NCI-H748 (cell line): ENCODE data around the gene SNTG2.
A peak's percentile ranks its signal among the peaks of the same experiment; 100 is the strongest.

ENCODE experiments used
- DNase-seq: peaks from one replicate; lab custom pipeline; 2025; ENCODE audit not compliant: unreplicated experiment; lab: John Stamatoyannopoulos, UW

SNTG2 gene

DNA sequence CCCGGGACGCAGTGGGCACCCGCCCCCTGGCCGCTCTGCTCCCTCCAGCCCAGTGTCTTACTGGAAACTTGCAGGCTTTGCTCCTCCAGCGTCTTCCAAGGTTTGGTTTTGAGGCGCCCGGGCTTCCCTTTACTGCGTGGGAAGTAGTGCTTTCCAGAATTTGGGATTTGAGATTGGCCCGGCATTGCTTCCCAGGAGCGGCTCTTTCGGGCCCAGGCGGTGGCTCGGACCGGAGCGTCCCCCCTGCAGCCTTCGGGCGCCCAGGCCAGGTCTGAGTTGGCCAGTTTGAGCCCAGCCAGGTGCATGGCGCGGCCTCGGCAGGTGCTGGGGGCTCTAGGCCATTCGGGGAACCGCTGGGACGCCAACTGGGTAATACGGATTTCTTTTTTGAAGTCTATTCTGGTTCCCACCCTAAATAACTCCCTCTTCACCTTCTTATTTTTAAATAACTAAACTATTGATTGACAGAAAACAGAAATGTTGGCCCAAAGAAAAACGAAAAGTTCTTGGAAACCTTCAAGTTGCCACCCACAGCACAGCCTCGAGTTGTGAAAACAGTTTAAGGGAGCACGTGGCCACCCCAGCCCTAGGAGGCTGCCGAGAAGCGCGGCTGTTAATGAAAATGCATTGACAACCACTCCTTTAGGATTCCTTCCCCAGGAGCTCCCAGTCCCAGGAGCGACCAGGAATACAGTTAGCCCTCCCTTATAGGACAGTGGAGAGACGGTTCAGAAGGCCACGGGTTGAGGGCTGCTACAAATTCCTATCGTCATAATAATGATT is 766 bp downstream of the SNTG2 start:
- DNase-seq: peak; percentile 31

GRCh38 chr2:953408-953807 is 2.8 kb downstream of the SNTG2 start:
- no peak for DNase-seq

DNA sequence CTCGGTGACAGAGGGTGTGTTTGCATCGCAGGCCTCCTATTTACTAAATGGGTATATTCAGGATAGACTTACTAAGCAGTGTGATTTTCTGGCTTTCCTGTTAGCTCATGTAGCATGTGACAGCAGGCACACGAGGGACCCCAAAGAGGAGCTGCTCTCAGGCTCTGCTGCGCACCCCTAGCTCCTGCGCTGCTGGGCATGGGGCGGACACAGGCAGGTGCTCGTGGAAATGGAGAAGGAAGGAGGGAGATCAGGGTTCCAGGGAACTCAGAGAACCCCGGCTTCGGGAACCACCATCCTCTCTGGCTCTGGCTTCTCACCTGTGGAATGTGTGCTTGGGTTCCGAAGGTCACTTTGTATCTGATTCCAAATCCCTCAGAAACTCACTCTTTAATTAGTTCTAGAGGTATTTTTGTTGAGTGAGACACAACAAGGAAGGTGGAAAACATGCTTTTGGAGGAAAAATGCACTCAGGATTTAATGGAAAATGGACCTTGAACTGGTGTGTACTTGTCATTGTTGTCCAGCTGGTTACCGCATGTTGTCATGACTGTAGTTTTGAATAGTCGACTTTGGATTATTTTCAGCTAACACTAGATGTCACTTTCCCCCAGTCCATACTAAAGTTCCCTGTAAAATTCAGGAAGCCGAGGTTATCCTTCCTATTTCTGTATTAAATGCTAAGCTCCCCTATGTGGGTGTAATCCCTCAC is 3.5 kb downstream of the SNTG2 start:
- peak; percentile 54 for DNase-seq

GRCh38 chr2:954687-955000 is 4.0 kb downstream of the SNTG2 start:
- DNase-seq: no peak

DNA sequence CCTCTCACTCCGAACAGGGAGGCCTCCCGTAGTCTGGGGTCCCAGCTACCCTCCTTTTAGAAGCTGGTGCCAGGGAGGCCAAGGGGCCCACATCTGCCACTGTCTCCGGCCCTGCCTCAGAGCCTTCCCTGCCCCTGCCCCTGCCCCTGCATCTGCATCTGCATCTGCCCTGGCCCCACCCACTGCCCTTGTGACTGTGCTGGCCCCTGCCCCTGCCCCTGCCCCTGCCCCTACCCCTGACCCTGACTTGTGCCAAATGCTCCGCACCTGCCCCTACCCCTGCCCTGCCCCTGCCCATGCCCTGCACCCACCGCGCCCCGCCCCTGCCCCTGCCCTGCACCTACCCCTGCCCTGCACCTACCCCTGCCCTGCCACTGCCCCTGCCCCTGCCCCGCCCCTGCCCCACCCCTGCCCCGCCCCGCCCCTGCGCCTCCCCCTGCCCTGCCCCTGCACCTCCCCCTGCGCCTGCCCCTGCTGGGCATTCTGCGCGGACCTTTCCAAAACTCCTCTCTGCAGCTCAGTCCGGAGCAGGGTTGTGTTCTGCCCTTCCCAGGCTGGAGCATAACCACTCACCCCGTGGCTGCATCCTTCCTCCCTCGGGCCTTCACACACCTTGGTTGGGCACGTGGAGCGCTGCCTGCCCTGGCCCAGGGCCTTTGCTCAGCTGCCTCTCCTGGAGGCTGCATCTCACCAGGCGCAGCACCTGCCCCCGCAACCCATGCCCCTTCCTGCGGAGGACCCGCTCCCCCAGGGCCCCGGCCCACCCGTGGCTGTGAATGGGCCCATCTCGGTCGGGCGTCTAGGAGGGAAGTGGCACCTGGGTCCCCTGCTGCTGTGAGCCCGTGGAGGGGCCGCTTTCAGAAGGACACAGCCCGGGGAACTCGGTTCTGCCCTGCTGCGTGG is 5.4 kb downstream of the SNTG2 start:
- no peak for DNase-seq

GRCh38 chr2:959457-959856 is 8.8 kb downstream of the SNTG2 start:
- no peak for DNase-seq

- peak; percentile 52 for DNase-seq
These were observed 9.6 kb downstream of the SNTG2 start for GRCh38 chr2:960061-960736.

DNA sequence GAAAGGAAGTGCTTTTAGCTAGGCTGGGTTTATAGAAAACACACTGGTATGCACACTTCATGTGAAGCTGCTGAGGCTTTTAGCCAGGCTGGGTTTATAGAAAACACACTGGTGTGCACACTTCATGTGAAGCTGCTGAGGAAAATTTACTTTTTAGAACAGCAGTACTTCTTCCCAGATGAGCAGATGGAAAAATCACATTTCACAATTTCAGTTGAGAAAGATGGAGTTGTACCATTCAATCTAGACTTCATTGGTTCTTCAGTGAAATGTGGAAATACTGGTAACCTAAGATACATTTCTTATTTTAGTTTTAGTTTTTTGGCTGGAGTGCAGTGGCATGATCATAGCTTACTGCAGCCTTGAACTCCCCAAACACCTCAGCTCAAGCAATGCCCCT is 11.1 kb downstream of the SNTG2 start:
- DNase-seq: no peak

DNA sequence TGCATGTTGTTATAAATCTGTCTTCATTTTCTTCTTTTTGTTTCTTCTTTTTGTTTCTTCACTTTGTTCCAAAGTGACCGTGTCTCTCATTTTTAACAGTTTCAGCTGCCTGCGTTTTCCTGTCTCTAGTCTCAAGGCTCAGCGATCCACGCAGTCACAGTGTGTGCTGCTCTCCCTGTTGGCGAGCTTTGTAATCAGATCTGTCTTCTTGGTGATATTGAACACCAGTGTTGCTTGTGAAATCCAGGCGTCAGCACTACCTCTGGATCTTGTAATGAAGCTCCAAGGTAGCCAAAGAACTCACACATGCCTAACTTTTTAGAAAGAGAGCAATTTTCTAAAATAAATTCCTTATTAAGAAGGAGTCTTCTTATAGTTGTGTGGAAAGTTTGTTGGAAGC is 13.2 kb downstream of the SNTG2 start:
- DNase-seq: no peak

DNA sequence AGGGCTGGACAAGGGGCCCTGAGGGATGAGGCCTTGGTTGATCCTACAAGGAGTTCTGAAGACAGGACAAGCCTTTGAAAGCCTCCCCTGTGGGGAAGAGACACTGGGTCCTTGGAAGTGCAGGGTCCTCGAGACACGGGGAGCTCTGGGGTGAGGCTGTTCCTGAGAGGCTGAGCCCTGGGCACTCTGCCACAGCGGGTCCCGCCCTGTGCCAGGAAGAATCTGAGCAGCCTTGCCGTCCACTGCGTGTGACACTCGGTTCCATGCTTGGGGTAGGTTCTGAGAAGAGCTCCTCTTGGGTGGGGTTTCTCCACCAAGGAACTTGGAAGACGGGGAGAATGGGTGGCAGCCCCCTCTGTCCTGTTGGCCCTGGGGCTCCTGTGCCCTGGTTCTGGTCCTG is 13.9 kb downstream of the SNTG2 start:
- DNase-seq: no peak

DNA sequence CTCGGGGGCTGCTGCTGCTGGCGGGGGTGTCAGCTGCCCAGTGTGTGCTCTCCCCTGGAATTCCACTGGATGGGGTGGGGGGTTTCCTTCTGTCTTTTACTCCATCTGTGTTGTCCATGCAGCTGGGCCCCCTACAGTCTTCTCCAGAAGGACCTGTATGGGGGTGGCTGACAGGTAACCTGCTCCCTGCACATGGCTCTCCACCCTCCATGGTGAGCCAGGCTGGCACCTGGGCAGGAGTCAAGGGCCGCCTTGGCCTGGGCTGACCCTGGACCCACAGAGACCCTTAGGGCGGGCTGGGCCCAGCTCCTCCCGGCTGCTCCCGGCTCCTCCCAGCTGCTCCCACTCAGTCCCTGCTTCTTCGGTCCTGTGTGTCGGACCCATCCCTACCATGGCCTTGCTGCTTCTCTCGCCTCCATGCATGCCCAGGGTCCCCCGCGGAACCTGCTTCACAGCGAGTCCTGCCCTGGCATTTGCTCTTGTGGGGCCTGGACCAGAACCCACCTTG is 15.0 kb downstream of the SNTG2 start:
- no peak for DNase-seq

DNA sequence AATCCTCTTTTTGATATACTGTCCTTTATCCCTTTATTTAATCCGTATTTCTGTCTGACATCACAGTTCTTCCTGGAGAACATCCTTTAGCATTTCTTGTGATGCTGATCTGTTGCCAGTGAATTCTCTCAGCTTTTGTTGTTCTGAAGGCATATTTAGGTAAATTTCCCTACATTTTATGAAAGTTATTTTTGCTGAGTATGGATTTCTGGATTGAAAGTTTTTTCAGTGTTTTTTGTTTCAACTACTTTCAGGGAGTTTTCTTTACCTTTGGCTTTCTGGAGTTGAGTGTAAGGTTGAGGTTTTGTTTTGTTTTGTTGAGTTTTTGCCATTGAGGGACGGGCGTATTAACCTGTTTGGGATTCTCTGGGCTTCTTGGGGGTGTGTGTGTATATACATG is 22.5 kb downstream of the SNTG2 start:
- no peak for DNase-seq

DNA sequence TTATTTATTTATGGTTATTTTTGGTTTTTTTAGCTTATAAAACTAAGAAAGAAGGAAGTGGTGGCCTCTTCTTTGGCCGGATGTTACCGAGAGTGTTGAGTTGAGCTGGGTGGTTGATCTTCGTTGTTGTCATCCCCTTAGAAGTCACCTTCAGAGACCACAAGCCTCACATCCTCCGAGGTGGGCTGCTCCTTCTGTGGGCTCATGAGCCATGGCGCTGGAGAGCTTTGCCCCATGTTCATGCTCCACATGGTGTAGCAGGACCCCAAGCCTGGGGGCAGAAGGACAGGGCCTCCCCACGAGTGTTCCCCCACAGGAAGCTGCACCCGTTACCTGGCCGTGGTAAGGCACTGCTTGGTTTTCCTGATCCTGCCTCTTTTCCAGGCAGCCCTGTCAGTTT is 23.4 kb downstream of the SNTG2 start:
- DNase-seq: no peak

DNA sequence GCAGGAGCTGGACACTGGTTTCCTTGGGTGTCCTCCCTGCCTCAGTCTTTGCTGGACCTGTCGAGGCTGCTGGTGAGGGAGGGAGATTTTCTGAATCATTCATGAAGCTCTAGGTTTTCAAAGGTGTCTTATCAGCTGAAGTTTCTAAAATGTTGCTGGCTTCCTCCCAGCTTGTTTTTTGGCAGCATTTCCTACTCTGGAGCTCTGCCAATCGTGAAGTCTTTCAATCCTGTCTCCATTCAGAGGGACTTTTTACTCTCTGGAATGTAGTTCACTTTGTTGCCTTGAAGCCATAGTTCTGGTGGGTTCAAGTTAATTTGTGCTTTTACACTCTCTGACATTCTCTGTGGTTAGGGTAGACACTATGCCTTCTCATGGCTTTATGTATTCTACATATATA is 23.9 kb downstream of the SNTG2 start:
- DNase-seq: no peak

DNA sequence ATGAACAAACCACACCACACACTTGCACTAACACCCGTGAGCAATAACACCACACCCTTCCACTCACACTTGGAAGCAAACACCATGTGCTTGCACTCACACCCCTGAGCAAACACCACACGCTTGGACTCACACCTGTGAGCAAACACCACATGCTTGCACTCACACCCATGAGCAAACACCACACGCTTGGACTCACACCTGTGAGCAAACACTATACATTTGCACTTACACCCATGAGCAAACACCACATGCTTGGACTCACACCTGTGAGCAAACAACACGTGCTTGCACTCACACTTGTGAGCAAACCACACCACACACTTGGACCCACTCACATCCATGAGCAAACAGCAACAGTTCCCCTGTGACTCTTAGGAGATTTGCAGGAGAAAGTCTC is 24.4 kb downstream of the SNTG2 start:
- no peak for DNase-seq

DNA sequence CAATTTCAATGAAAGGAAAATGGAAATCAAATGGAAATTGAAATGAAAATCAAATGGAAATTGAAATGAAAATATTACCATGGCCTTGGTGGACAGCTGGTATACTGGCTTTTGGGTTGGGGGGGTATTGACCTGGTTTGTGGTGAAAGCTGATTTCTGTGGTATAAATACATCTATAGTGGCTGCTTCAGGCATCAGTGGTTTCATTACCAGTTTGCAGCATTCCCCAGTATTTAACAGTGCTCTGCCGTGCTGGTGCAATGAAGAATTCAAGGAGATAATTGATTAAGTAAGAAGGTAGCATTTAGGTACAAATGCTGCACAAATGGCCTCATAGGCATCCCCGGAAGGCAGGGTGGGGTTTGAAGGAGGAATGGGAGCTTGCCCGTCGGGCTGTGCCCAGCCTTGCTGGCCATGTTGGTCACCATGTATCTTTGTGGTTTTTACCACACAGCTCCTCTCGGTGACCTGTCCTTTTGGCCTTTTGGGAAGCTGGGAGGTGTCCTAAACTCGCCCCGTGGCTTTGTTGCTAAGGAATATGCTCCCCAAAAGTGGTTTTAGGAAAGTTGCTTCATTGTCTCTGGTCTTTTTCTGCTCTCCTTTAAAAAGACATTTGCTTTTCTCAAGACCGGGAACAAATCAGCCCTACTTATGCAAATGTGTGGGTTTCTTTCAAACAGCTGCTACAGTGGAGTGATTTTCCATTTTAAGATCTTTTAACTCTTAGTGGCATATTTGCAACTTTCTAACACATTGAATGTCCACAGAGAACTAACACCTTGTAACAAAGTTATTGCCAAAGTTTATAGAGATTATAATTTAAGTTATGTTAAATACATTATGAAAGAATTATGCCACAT is 28.6 kb downstream of the SNTG2 start:
- no peak for DNase-seq

- DNase-seq: peak; percentile 25
These were observed 29.5 kb downstream of the SNTG2 start for GRCh38 chr2:980176-980575.

- no peak for DNase-seq
These were observed 30.6 kb downstream of the SNTG2 start for GRCh38 chr2:981258-981657.

DNA sequence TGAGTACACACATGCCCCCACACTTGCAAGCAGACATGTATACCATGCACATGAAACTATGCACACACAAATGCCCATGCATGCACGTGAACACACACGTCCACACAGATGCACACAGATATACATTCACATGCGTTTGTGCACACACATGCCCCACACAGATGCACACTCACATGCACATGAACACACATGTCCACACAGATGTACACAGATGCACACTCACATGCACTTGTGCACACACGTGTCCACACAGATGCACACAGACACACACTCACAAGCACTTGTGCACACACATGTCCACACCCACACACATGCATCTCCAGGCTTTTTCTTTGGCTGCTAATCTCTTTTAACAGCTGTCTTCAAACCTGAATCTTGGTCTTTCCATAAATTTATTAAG is 31.1 kb downstream of the SNTG2 start:
- no peak for DNase-seq

DNA sequence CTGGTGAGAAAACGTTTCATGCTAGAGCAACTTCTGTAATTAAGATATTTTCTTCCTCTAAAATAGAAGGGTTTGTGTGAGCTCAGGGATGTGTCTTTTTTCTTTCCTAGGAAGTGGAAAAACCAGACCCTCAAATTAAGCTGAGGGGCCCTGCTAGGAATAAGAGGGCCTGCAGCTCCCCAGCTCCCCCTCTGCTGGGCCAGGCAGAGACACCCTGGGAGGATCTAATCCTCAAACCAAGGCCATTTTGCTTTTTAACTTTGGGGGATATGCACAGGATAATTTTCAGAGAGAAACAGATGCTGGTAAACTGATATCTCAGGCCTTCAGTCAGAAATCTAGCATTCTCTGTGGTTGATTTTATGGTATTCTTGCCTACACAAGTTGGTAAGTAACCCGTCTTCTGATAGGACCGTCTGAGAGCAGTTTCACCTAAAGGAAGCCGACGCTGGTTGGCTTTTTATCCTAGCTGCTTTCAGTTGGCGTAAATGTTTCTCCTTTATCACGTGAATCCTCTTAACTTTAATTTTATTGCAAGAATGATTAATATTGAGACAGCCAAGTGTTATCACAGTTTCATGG is 34.8 kb downstream of the SNTG2 start:
- DNase-seq: no peak
